Measurements from ENCODE around the gene PHLDA1. TPM values are rescaled to one million over a fixed set of nuclear protein-coding genes. Genes with fewer than 3 reads are reported as not detected.

Gene PHLDA1
- total RNA-seq, 1 experiment from 2014 or later: 159 TPM

GRCh38 chr12:75977590-75977951 is 54.0 kb downstream of the PHLDA1 start:
- Histone ChIP-seq H3K4me3 (ENCODE audit: low read depth in 2 of 2, low read length in 2 of 2) (no peak overlapping the region), H3K27ac (ENCODE audit: low read length) (peak overlapping the region; percentile 99), H3K36me3 (ENCODE audit: control insufficient read depth, insufficient read depth, low read length) (no peaks in the 10 kb centered on the region), H3K4me1 (ENCODE audit: control insufficient read depth, insufficient read depth, low read length) (peaks cover 57% of the 10 kb centered on the region), H3K27me3 (ENCODE audit: control insufficient read depth, insufficient read depth, low read length) (no peaks in the 10 kb centered on the region), H3K9me3 (ENCODE audit: control insufficient read depth, insufficient read depth, low read depth, low read length) (peaks cover 3% of the 10 kb centered on the region; the same call in 1 of the 2 replicates)
- ATAC-seq (peak; percentile 36), DNase-seq (ENCODE audit: low read depth, low spot score) (no peak)
- TSS peak; percentile 58 for BruUV-seq (replicated peaks)
- ChIA-PET POLR2A (interaction anchor here (0.9 to 1.1 kb wide), 3 partner anchors 34 to 55 kb away, joined by 4 to 10 read pairs (median 4); partner anchors contain the start of gene PHLDA1), CTCF (interaction anchor here (0.6 to 0.7 kb wide), 2 partner anchors 27 to 466 kb away, joined by 4 to 6 read pairs; partner anchors contain the start of gene KRR1)
- intact Hi-C loops (cut with micrococcal nuclease; ENCODE audit: unreplicated experiment) (loop anchor here (5.0 to 10.0 kb wide), 2 partner anchors 113 to 270 kb away; no protein-coding TSS in a partner anchor), in situ Hi-C loops (cut with HindIII; ENCODE audit: low pct_unique_long_range_greater_than_20kb, low sequenced_read_pairs) (no loop called here)
- TF ChIP-seq CTCF (IDR thresholded peaks at IDR 0.05): no peak

DNA sequence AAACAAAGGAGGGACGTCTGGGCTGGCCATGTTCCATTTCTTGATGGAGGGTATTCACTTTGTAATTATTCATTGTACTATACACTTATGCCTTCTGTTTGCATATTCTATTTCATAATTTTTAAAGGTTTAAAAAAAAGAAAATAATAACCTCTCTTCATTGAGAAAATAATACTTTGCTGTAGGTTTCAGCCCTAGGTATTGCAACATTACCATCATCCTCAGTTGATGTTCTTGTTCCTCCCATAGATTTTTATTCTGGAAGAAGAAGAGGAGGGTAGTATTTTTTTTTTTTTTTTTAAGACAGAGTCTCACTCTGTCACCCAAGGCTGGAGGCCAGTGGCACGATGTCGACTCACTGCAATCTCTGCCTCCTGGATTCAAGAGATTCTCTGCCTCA is 54.7 kb downstream of the PHLDA1 start:
- Histone ChIP-seq H3K4me1 (ENCODE audit: control insufficient read depth, insufficient read depth, low read length) (peaks cover 53% of the 10 kb centered on the region), H3K27ac (ENCODE audit: low read length) (peak overlapping the region; percentile 99), H3K9me3 (ENCODE audit: control insufficient read depth, insufficient read depth, low read depth, low read length) (peaks cover 9% of the 10 kb centered on the region; the same call in 1 of the 2 replicates), H3K27me3 (ENCODE audit: control insufficient read depth, insufficient read depth, low read length) (no peaks in the 10 kb centered on the region), H3K36me3 (ENCODE audit: control insufficient read depth, insufficient read depth, low read length) (no peaks in the 10 kb centered on the region), H3K4me3 (ENCODE audit: low read depth in 2 of 2, low read length in 2 of 2) (no peak overlapping the region)
- CTCF ChIA-PET: no interaction called here
- ATAC-seq (no peak), DNase-seq (ENCODE audit: low read depth, low spot score) (no peak)
- intact Hi-C loops (cut with micrococcal nuclease; ENCODE audit: unreplicated experiment) (loop anchor here (5.0 to 10.0 kb wide), 2 partner anchors 112 to 270 kb away; no protein-coding TSS in a partner anchor), in situ Hi-C loops (cut with HindIII; ENCODE audit: low pct_unique_long_range_greater_than_20kb, low sequenced_read_pairs) (no loop called here)
- POLR2A ChIA-PET: interaction anchor here (1.1 kb wide), 1 partner anchor 55 kb away, joined by 4 read pairs; the partner anchor contains the start of gene PHLDA1
- TF ChIP-seq SIN3A (IDR thresholded peaks at IDR 0.05; ENCODE audit: borderline replicate concordance, insufficient read depth, low read depth, low read length) (no peak), POLR2AphosphoS5 (IDR thresholded peaks at IDR 0.05; ENCODE audit: low read depth, low read length) (no peak), CTCF (IDR thresholded peaks at IDR 0.05) (no peak), TCF7L2 (IDR thresholded peaks at IDR 0.05; ENCODE audit: low read depth, low read length) (no peak)
- TF ChIP-seq, protein P1, sequence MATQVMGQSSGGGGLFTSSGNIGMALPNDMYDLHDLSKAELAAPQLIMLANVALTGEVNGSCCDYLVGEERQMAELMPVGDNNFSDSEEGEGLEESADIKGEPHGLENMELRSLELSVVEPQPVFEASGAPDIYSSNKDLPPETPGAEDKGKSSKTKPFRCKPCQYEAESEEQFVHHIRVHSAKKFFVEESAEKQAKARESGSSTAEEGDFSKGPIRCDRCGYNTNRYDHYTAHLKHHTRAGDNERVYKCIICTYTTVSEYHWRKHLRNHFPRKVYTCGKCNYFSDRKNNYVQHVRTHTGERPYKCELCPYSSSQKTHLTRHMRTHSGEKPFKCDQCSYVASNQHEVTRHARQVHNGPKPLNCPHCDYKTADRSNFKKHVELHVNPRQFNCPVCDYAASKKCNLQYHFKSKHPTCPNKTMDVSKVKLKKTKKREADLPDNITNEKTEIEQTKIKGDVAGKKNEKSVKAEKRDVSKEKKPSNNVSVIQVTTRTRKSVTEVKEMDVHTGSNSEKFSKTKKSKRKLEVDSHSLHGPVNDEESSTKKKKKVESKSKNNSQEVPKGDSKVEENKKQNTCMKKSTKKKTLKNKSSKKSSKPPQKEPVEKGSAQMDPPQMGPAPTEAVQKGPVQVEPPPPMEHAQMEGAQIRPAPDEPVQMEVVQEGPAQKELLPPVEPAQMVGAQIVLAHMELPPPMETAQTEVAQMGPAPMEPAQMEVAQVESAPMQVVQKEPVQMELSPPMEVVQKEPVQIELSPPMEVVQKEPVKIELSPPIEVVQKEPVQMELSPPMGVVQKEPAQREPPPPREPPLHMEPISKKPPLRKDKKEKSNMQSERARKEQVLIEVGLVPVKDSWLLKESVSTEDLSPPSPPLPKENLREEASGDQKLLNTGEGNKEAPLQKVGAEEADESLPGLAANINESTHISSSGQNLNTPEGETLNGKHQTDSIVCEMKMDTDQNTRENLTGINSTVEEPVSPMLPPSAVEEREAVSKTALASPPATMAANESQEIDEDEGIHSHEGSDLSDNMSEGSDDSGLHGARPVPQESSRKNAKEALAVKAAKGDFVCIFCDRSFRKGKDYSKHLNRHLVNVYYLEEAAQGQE (IDR thresholded peaks at IDR 0.05; ENCODE audit: insufficient read depth in 1 of 2, low read depth in 2 of 2, low read length in 1 of 2): no peak
- no TSS peak for BruUV-seq (replicated peaks)

Data from Panc1 (cell line).